Neural progenitor cell (in vitro differentiated cells): ENCODE results near the gene FAM110A. TPM values are rescaled to one million over a fixed set of nuclear protein-coding genes. Genes with fewer than 3 reads are reported as not detected.

ENCODE experiments used
- DNase-seq: peaks from one replicate; pipeline ENCODE4 v3.0.0-alpha.2; 2016; ENCODE audit warnings: low spot score
- H2AFZ ChIP-seq: fragments of 200-600 bp; sonication (generic); replicated peaks from 2 replicates; pipeline ENCODE4 v1.6.1; 2016; ENCODE audit warnings: antibody characterized with exemption
- H3F3A ChIP-seq: fragments of 200-600 bp; sonication (generic); 2 replicates; pipeline ENCODE4 v1.6.1; 2016; ENCODE audit warnings: antibody characterized with exemption, low read depth
- H3K27ac ChIP-seq: fragments of 200-600 bp; sonication (generic); 2 replicates; pipeline ENCODE4 v1.5.1; 2016; ENCODE audit warnings: mild to moderate bottlenecking
- H3K27me3 ChIP-seq: fragments of 200-600 bp; sonication (generic); 2 replicates; pipeline ENCODE4 v1.6.1; 2016; ENCODE audit warnings: mild to moderate bottlenecking, moderate library complexity
- H3K36me3 ChIP-seq: fragments of 200-600 bp; sonication (generic); 2 replicates; pipeline ENCODE4 v1.5.1; 2016
- H3K4me1 ChIP-seq: fragments of 200-600 bp; sonication (generic); 2 replicates; pipeline ENCODE4 v1.6.1; 2016; ENCODE audit warnings: mixed run types
- H3K4me2 ChIP-seq: fragments of 200-600 bp; sonication (generic); 2 replicates; pipeline ENCODE4 v1.6.1; 2016
- H3K4me3 ChIP-seq: fragments of 200-600 bp; sonication (generic); 2 replicates; pipeline ENCODE4 v1.5.1; 2016
- H3K79me2 ChIP-seq: fragments of 200-600 bp; sonication (generic); 2 replicates; pipeline ENCODE4 v1.6.1; 2016; ENCODE audit warnings: low read depth
- H3K9ac ChIP-seq: fragments of 200-600 bp; sonication (generic); 2 replicates; pipeline ENCODE4 v1.6.1; 2016
- H3K9me3 ChIP-seq: fragments of 200-600 bp; sonication (generic); 2 replicates; pipeline ENCODE4 v1.5.1; 2016; ENCODE audit warnings: low read depth
- H4K20me1 ChIP-seq: fragments of 200-600 bp; sonication (generic); 2 replicates; pipeline ENCODE4 v1.6.1; 2016; ENCODE audit warnings: low read depth
- H3K27ac Mint-ChIP-seq: 3 replicates; pipeline ENCODE4 v1.8.0; 2021; ENCODE audit warnings: mixed read lengths
- H3K27me3 Mint-ChIP-seq: 2 replicates; pipeline ENCODE4 v1.8.0; 2022; ENCODE audit warnings: low read depth, mild to moderate bottlenecking, inconsistent platforms, moderate library complexity, mixed read lengths; ENCODE audit not compliant: insufficient read depth
- H3K36me3 Mint-ChIP-seq: 3 replicates; pipeline ENCODE4 v1.8.0; 2021; ENCODE audit warnings: mixed read lengths
- H3K4me1 Mint-ChIP-seq: 3 replicates; pipeline ENCODE4 v1.8.0; 2021; ENCODE audit warnings: mixed read lengths
- H3K4me3 Mint-ChIP-seq: 3 replicates; pipeline ENCODE4 v1.8.0; 2021; ENCODE audit warnings: mild to moderate bottlenecking, moderate library complexity, mixed read lengths
- H3K9me3 Mint-ChIP-seq: 3 replicates; pipeline ENCODE4 v1.8.0; 2020; ENCODE audit warnings: mixed read lengths
- CTCF ChIP-seq: fragments of 200-600 bp; sonication (generic); IDR thresholded peaks from 2 replicates; pipeline ENCODE4 v1.5.1; 2017; ENCODE audit warnings: antibody characterized with exemption, mild to moderate bottlenecking
- EZH2 ChIP-seq: fragments of 200-600 bp; sonication (generic); IDR thresholded peaks from 2 replicates; pipeline ENCODE4 v1.6.1; 2017; ENCODE audit warnings: antibody characterized with exemption, mild to moderate bottlenecking, moderate library complexity
- EZH2phosphoT487 ChIP-seq: fragments of 200-600 bp; sonication (generic); IDR thresholded peaks from 2 replicates; pipeline ENCODE4 v1.6.1; 2017; ENCODE audit warnings: antibody characterized with exemption
- total RNA-seq: library from RNA; depleted of rRNA; stranded (reverse); fragments of >200 nt; gene quantifications from 2 replicates; pipeline ENCODE4 v1.2.3, GENCODE V29; 2015; ENCODE audit warnings: low replicate concordance

FAM110A gene
- total RNA-seq, 1 donor from 2014 or later: 2.9 TPM

- H3F3A ChIP-seq: no peaks in the 10 kb centered on the region
- H3K27ac ChIP-seq: no peak overlapping the region
- H3K27ac Mint-ChIP-seq: no peak overlapping the region
- H3K4me2 ChIP-seq: no peak overlapping the region
- no peak overlapping the region for H3K4me3 ChIP-seq
- H2AFZ ChIP-seq: no peak overlapping the region
- H3K79me2 ChIP-seq: no peaks in the 10 kb centered on the region
- H3K9ac ChIP-seq: no peak overlapping the region
- no peak overlapping the region for H3K4me3 Mint-ChIP-seq
- peaks cover 14% of the 10 kb centered on the region for H4K20me1 ChIP-seq
- H3K4me1 ChIP-seq: peaks cover 3% of the 10 kb centered on the region
- DNase-seq: no peak
- no peaks in the 10 kb centered on the region for H3K9me3 Mint-ChIP-seq
- no peaks in the 10 kb centered on the region for H3K4me1 Mint-ChIP-seq
- no peaks in the 10 kb centered on the region for H3K36me3 Mint-ChIP-seq
- no peaks in the 10 kb centered on the region for H3K9me3 ChIP-seq
- H3K27me3 Mint-ChIP-seq: peaks cover 14% of the 10 kb centered on the region
- H3K36me3 ChIP-seq: no peaks in the 10 kb centered on the region
- no peak for TF ChIP-seq CTCF
- TF ChIP-seq EZH2phosphoT487: no peak
- no peak for TF ChIP-seq EZH2
- H3K27me3 ChIP-seq: peaks cover 16% of the 10 kb centered on the region
Measured at GRCh38 chr20:881783-882144, 48.2 kb downstream of the FAM110A start.

- no peaks in the 10 kb centered on the region for H3K79me2 ChIP-seq
- Mint-ChIP-seq H3K36me3 (no peaks in the 10 kb centered on the region), H3K27ac (no peak overlapping the region), H3K4me1 (no peaks in the 10 kb centered on the region), H3K9me3 (no peaks in the 10 kb centered on the region), H3K27me3 (peaks cover 11% of the 10 kb centered on the region), H3K4me3 (no peak overlapping the region)
- peak; percentile 52 for TF ChIP-seq CTCF
- peak; percentile 56 for TF ChIP-seq EZH2
- TF ChIP-seq EZH2phosphoT487: no peak
- no peak overlapping the region for H2AFZ ChIP-seq
- peak; percentile 94 for DNase-seq
- peaks cover 3% of the 10 kb centered on the region for H3K4me1 ChIP-seq
- no peaks in the 10 kb centered on the region for H3K9me3 ChIP-seq
- no peak overlapping the region for H3K27ac ChIP-seq
- no peak overlapping the region for H3K4me3 ChIP-seq
- no peak overlapping the region for H3K9ac ChIP-seq
- H3F3A ChIP-seq: no peaks in the 10 kb centered on the region
- peaks cover 19% of the 10 kb centered on the region for H3K27me3 ChIP-seq
- H4K20me1 ChIP-seq: peaks cover 12% of the 10 kb centered on the region
- peak overlapping the region; percentile 54 for H3K4me2 ChIP-seq
- no peaks in the 10 kb centered on the region for H3K36me3 ChIP-seq
Measured at GRCh38 chr20:884983-885952, 51.8 kb downstream of the FAM110A start.

GRCh38 chr20:887137-887536 is 53.6 kb downstream of the FAM110A start:
- peaks cover 11% of the 10 kb centered on the region for H3K27me3 Mint-ChIP-seq

More at GRCh38 chr20:887137-887536, 53.6 kb downstream of the FAM110A start:
- no peaks in the 10 kb centered on the region for H3K36me3 ChIP-seq
- peaks cover 19% of the 10 kb centered on the region for H3K27me3 ChIP-seq
- no peak overlapping the region for H3K27ac ChIP-seq
- TF ChIP-seq EZH2: no peak
- no peak for TF ChIP-seq EZH2phosphoT487
- TF ChIP-seq CTCF: no peak
- no peak overlapping the region for H2AFZ ChIP-seq
- no peaks in the 10 kb centered on the region for H3F3A ChIP-seq
- Mint-ChIP-seq H3K4me1 (peaks cover 18% of the 10 kb centered on the region), H3K36me3 (no peaks in the 10 kb centered on the region), H3K27ac (no peak overlapping the region), H3K4me3 (no peak overlapping the region), H3K9me3 (no peaks in the 10 kb centered on the region)
- no peak overlapping the region for H3K4me2 ChIP-seq
- no peak overlapping the region for H3K9ac ChIP-seq
- no peak overlapping the region for H3K4me3 ChIP-seq
- peaks cover 3% of the 10 kb centered on the region for H3K4me1 ChIP-seq
- H4K20me1 ChIP-seq: peaks cover 12% of the 10 kb centered on the region
- H3K79me2 ChIP-seq: no peaks in the 10 kb centered on the region
- no peaks in the 10 kb centered on the region for H3K9me3 ChIP-seq
- DNase-seq: no peak
